Transverse colon (tissue), 4 donors: Measurements from ENCODE around the gene DUS3L. TPM values are rescaled to one million over a fixed set of nuclear protein-coding genes. Genes with fewer than 3 reads are reported as not detected.
A peak's percentile ranks its signal among the peaks of the same experiment; 100 is the strongest.

Experiments used
- DNase-seq: peaks from one replicate; pipeline ENCODE4 v3.0.0-alpha.2; 2019
- H3K27ac ChIP-seq, 4 donors: fragments of 200-600 bp; sonication (generic); 2 replicates each; pipeline ENCODE4 v1.5.1; 2016 to 2018; ENCODE audit warnings: inconsistent platforms in 4 of 4
- H3K27me3 ChIP-seq: fragments of 200-600 bp; sonication (generic); 2 replicates; pipeline ENCODE4 v1.5.1; 2017; ENCODE audit warnings: inconsistent platforms
- H3K36me3 ChIP-seq, 4 donors: fragments of 200-600 bp; sonication (generic); 2 replicates each; pipeline ENCODE4 v1.5.1; 2017 to 2019; ENCODE audit warnings: inconsistent platforms in 4 of 4
- H3K4me1 ChIP-seq, 4 donors: fragments of 200-600 bp; sonication (generic); 2 replicates each; pipeline ENCODE4 v1.5.1; 2017 to 2020; ENCODE audit warnings: inconsistent platforms in 4 of 4
- H3K4me3 ChIP-seq, 4 donors: fragments of 200-600 bp; sonication (generic); 1 replicate in 1 of 4; 2 replicates in 3 of 4; pipeline versions ENCODE4 v1.5.1 to v1.6.1; 2017 to 2019; ENCODE audit warnings: inconsistent platforms in 4 of 4
- H3K9me3 ChIP-seq, 2 donors: fragments of 200-600 bp; sonication (generic); 2 replicates each; pipeline ENCODE4 v1.5.1; 2017 to 2019; ENCODE audit warnings: inconsistent platforms in 2 of 2
- EP300 ChIP-seq: sonication (generic); formaldehyde crosslinking; IDR thresholded peaks from one replicate; pipeline ENCODE4 v1.6.1; 2017; ENCODE audit warnings: antibody characterized with exemption, low read depth
- POLR2A ChIP-seq: fragments of 450-650 bp; IDR thresholded peaks from one replicate; pipeline ENCODE4 v1.6.1; 2016; ENCODE audit warnings: antibody characterized with exemption, mild to moderate bottlenecking, moderate library complexity
- POLR2AphosphoS5 ChIP-seq, 3 donors: sonication (generic); formaldehyde crosslinking; IDR thresholded peaks; one replicate each; pipeline ENCODE4 v1.6.1; 2016; ENCODE audit warnings: antibody characterized with exemption in 3 of 3
- WGBS, 2 donors: methylation state at CpG; one replicate each; pipeline ENCODE4 v1.1.5; 2018; ENCODE audit warnings: low coverage in 1 of 2; 5-methylcytosine and 5-hydroxymethylcytosine counted together
- in situ Hi-C, 4 donors: fragments of 200-750 bp; cut with MboI; loops; one replicate each; pipeline versions ENCODE4 v1.15.0 to v1.15.1; 2017; ENCODE audit warnings: low sequenced_read_pairs in 3 of 4, low pct_ligation_motif_present in 1 of 4, low pct_unique_long_range_greater_than_20kb in 1 of 4
- intact Hi-C: fragments of 100-400 bp; cut with DNase I; formaldehyde crosslinking; loops from one replicate; pipeline ENCODE4 v1.15.1; 2023; ENCODE audit warnings: low total_unique reads
- total RNA-seq, 4 donors: library from RNA; depleted of rRNA; stranded (reverse); fragments of >200 nt; gene quantifications; one replicate each; pipeline ENCODE4 v1.1.0, GENCODE V29; 2016
- TF ChIP-seq, protein P1 (sequence below), 5 experiments: fragments of 200-600 bp in 3 of 5; fragments of 450-650 bp in 2 of 5; sonication (generic) in 3 of 5; IDR thresholded peaks; 1 replicate in 2 of 5; 2 replicates in 3 of 5; pipeline ENCODE4 v1.5.1; 2016 to 2017; ENCODE audit warnings: antibody characterized with exemption in 5 of 5, inconsistent platforms in 3 of 5, mild to moderate bottlenecking in 2 of 5, moderate library complexity in 1 of 5

The DUS3L gene
- total RNA-seq, 4 donors from 2014 or later = 28.3 to 86.6 (median 56.6) TPM

- H3K4me3 ChIP-seq = no peak overlapping the region
- 91 to 100% methylated on average over 1 to 5 of the region's 5 CpGs for WGBS, 2 donors
- H3K27ac ChIP-seq = peak overlapping the region in 1 of 4 donors; percentile 87
- H3K27me3 ChIP-seq = peaks cover 23% of the 10 kb centered on the region
- in situ Hi-C loops (loop anchor here in 3 of 4 donors (10.0 kb wide), 3 partner anchors 78 to 218 kb away; no protein-coding TSS in a partner anchor), intact Hi-C loops (no loop called here)
- peaks cover 4 to 30% (median 22%) of the 10 kb centered on the region in 4 donors for H3K4me1 ChIP-seq
- H3K36me3 ChIP-seq = no peaks in the 10 kb centered on the region
- DNase-seq = no peak
- TF ChIP-seq POLR2AphosphoS5 (IDR thresholded peaks at IDR 0.05) (no peak), POLR2A (no peak), EP300 (no peak)
- TF ChIP-seq, protein P1, sequence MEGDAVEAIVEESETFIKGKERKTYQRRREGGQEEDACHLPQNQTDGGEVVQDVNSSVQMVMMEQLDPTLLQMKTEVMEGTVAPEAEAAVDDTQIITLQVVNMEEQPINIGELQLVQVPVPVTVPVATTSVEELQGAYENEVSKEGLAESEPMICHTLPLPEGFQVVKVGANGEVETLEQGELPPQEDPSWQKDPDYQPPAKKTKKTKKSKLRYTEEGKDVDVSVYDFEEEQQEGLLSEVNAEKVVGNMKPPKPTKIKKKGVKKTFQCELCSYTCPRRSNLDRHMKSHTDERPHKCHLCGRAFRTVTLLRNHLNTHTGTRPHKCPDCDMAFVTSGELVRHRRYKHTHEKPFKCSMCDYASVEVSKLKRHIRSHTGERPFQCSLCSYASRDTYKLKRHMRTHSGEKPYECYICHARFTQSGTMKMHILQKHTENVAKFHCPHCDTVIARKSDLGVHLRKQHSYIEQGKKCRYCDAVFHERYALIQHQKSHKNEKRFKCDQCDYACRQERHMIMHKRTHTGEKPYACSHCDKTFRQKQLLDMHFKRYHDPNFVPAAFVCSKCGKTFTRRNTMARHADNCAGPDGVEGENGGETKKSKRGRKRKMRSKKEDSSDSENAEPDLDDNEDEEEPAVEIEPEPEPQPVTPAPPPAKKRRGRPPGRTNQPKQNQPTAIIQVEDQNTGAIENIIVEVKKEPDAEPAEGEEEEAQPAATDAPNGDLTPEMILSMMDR (IDR thresholded peaks at IDR 0.05) = no peak
- no peaks in the 10 kb centered on the region for H3K9me3 ChIP-seq
Measured at GRCh38 chr19:5806905-5807304, 15.9 kb upstream of the DUS3L start.

DNA sequence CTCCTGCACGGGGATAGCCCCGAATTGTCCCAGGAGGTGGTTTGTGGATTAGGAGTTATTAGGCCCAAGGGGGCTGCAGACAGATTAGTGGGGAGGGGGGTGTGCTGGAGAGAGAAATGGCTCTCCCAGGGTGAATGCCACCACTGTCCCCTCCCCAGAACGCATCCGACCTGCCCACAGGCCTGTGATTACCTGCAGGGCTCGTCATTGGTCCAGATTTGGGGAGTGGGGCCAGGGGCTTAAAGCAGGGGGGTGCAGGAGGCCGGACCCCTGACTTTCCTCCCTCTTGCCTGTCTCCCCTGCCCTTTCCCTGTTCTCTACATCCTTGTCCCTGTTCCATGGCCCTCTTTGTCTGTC is 15.1 kb upstream of the DUS3L start:
- H3K4me3 ChIP-seq = peak overlapping the region in 1 of 4 donors; percentile 54
- TF ChIP-seq POLR2A (no peak), EP300 (no peak), POLR2AphosphoS5 (IDR thresholded peaks at IDR 0.05) (no peak)
- TF ChIP-seq, protein P1 (IDR thresholded peaks at IDR 0.05) = peak in 3 of 5 experiments; percentile 2 to 8 (median 6)
- intact Hi-C loops = no loop called here

GRCh38 chr19:5805462-5806132 is 14.6 kb upstream of the DUS3L start:
- Histone ChIP-seq H3K27ac (peak overlapping the region; percentile 64 to 87 (median 76)), H3K4me3 (peak overlapping the region; percentile 35 to 54 (median 45)), H3K36me3 (no peaks in the 10 kb centered on the region), H3K4me1 (peaks cover 4 to 31% (median 22%) of the 10 kb centered on the region in 4 donors), H3K9me3 (no peaks in the 10 kb centered on the region), H3K27me3 (peaks cover 30% of the 10 kb centered on the region)
- TF ChIP-seq EP300 (peak; percentile 46), POLR2AphosphoS5 (IDR thresholded peaks at IDR 0.05) (peak in 2 of 3 donors; percentile 68 to 69), POLR2A (peak; percentile 10)
- TF ChIP-seq, protein P1 (IDR thresholded peaks at IDR 0.05) = peak; percentile 83 to 92 (median 88)
- peak; percentile 87 for DNase-seq
- WGBS, 2 donors = 2% methylated on average over 40 of the region's 46 CpGs; no CpG with 5 or more reads in 1 of the 2 donors
- intact Hi-C loops = loop anchor here (2.0 kb wide), 1 partner anchor 87 kb away; no protein-coding TSS in a partner anchor
- in situ Hi-C loops = loop anchor here in 3 of 4 donors (10.0 kb wide), 3 partner anchors 79 to 219 kb away; no protein-coding TSS in a partner anchor

More for the DNA sequence above, 15.1 kb upstream of the DUS3L start:
- 41% methylated on average over 6 of the region's 6 CpGs; no CpG with 5 or more reads in 1 of the 2 donors for WGBS, 2 donors
- DNase-seq = no peak
- Histone ChIP-seq H3K27me3 (peaks cover 30% of the 10 kb centered on the region), H3K36me3 (no peaks in the 10 kb centered on the region), H3K27ac (peak overlapping the region; percentile 64 to 87 (median 76)), H3K4me1 (peaks cover 4 to 31% (median 22%) of the 10 kb centered on the region in 4 donors), H3K9me3 (no peaks in the 10 kb centered on the region)
- in situ Hi-C loops = loop anchor here in 3 of 4 donors (10.0 kb wide), 3 partner anchors 79 to 219 kb away; no protein-coding TSS in a partner anchor
